ENCODE data around the gene ARRB2. TPM values are rescaled to one million over a fixed set of nuclear protein-coding genes. Genes with fewer than 3 reads are reported as not detected.

ARRB2 gene
- total and polyA plus RNA-seq, 2 of the 13 experiments (the other 11 are each of a cell fraction or from before 2014, with no cell fraction given) = 21.5 to 49.2 TPM

- TF ChIP-seq, protein P1, sequence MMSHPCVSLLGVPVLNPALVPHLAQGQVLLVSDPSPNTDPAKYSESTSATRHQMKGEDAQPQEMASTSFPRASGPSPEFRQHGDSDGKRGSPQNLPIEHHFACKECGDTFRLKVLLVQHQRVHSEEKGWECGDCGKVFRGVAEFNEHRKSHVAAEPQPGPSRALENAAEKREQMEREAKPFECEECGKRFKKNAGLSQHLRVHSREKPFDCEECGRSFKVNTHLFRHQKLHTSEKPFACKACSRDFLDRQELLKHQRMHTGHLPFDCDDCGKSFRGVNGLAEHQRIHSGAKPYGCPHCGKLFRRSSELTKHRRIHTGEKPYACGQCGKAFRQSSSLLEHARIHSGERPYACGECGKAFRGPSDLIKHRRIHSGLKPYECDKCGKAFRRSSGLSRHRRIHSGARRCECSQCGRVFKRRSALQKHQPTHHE (CRISPR knock-in tag; IDR thresholded peaks at IDR 0.05; ENCODE audit: borderline replicate concordance) = peak; percentile 69; the same call in 1 of the 2 replicates
- TF ChIP-seq NFYB (CRISPR knock-in tag; IDR thresholded peaks at IDR 0.05) (peak; percentile 46; the same call in 1 of the 2 replicates), NAIF1 (CRISPR knock-in tag; IDR thresholded peaks at IDR 0.05; ENCODE audit: borderline replicate concordance) (0 out of 2 replicates have a peak, but pooled peaks have one; percentile 37), ZNF232 (CRISPR knock-in tag; IDR thresholded peaks at IDR 0.05; ENCODE audit: borderline replicate concordance) (0 out of 2 replicates have a peak, but pooled peaks have one; percentile 28), RBM22 (optimal IDR thresholded peaks at IDR 0.05; ENCODE audit: low read length) (no peak), CHD2 (IDR thresholded peaks at IDR 0.05; ENCODE audit: low read depth, low read length) (peak; percentile 55; the same call in 1 of the 2 replicates), SNAPC4 (CRISPR knock-in tag; IDR thresholded peaks at IDR 0.05) (0 out of 2 replicates have a peak, but pooled peaks have one; percentile 25), ZFP90 (CRISPR knock-in tag; IDR thresholded peaks at IDR 0.05; ENCODE audit: borderline replicate concordance) (peak; percentile 63; the same call in 1 of the 2 replicates), ZMAT3 (CRISPR knock-in tag; conservative IDR thresholded peaks at IDR 0.05) (no peak; the same call in 1 of the 2 replicates), ELF1 (CRISPR knock-in tag; IDR thresholded peaks at IDR 0.05) (no peak; the same call in 1 of the 2 replicates), YY1 (IDR thresholded peaks at IDR 0.05; ENCODE audit: insufficient read depth, insufficient replicate concordance, low read depth, low read length) (no peak), ATF7 (IDR thresholded peaks at IDR 0.05) (peak; percentile 92), ATF7 (CRISPR knock-in tag; IDR thresholded peaks at IDR 0.05) (peak; percentile 96), HNF4G (IDR thresholded peaks at IDR 0.05; ENCODE audit: borderline replicate concordance, low read depth, low read length) (peak; percentile 93), HNF4G (CRISPR knock-in tag; IDR thresholded peaks at IDR 0.05; ENCODE audit: borderline replicate concordance, low read depth) (peak; percentile 93; the same call in 1 of the 2 replicates), HNF4A (CRISPR knock-in tag; IDR thresholded peaks at IDR 0.05) (peak; percentile 95), KMT2B (CRISPR knock-in tag; IDR thresholded peaks at IDR 0.05) (no peak), ZFP37 (CRISPR knock-in tag; IDR thresholded peaks at IDR 0.05; ENCODE audit: borderline replicate concordance) (no peak)
- TF ChIP-seq, protein P2, sequence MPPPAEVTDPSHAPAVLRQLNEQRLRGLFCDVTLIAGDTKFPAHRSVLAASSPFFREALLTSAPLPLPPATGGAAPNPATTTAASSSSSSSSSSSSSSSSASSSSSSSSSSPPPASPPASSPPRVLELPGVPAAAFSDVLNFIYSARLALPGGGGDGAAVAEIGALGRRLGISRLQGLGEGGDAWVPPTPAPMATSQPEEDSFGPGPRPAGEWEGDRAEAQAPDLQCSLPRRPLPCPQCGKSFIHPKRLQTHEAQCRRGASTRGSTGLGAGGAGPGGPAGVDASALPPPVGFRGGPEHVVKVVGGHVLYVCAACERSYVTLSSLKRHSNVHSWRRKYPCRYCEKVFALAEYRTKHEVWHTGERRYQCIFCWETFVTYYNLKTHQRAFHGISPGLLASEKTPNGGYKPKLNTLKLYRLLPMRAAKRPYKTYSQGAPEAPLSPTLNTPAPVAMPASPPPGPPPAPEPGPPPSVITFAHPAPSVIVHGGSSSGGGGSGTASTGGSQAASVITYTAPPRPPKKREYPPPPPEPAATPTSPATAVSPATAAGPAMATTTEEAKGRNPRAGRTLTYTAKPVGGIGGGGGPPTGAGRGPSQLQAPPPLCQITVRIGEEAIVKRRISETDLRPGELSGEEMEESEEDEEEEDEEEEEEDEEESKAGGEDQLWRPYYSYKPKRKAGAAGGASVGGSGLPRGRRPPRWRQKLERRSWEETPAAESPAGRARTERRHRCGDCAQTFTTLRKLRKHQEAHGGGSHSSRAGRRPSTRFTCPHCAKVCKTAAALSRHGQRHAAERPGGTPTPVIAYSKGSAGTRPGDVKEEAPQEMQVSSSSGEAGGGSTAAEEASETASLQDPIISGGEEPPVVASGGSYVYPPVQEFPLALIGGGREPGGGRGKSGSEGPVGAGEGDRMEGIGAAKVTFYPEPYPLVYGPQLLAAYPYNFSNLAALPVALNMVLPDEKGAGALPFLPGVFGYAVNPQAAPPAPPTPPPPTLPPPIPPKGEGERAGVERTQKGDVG (CRISPR knock-in tag; IDR thresholded peaks at IDR 0.05; ENCODE audit: borderline replicate concordance) = 0 out of 2 replicates have a peak, but pooled peaks have one; percentile 24
- TF ChIP-seq, protein P3, sequence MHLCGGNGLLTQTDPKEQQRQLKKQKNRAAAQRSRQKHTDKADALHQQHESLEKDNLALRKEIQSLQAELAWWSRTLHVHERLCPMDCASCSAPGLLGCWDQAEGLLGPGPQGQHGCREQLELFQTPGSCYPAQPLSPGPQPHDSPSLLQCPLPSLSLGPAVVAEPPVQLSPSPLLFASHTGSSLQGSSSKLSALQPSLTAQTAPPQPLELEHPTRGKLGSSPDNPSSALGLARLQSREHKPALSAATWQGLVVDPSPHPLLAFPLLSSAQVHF (CRISPR knock-in tag; IDR thresholded peaks at IDR 0.05) = peak; percentile 72; the same call in 1 of the 2 replicates
These were observed 49.4 kb downstream of the ARRB2 start (continued) for GRCh38 chr17:4759776-4760236.

Measured in HepG2 (cell line).